MM.1S (cell line): ENCODE results near the gene RDH16.

ENCODE experiments used
- CTCF ChIP-seq: fragments of 300-600 bp; sonication (generic); IDR thresholded peaks from 2 replicates; pipeline ENCODE4 v1.5.1; 2016; ENCODE audit warnings: antibody characterized with exemption, low read length, mixed read lengths
- EZH2 ChIP-seq: fragments of 300-600 bp; sonication (generic); optimal IDR thresholded peaks from 2 replicates; pipeline ENCODE3; 2017; ENCODE audit warnings: low read depth, mild to moderate bottlenecking, antibody characterized with exemption, low read length, mixed read lengths

- TF ChIP-seq CTCF (no peak), EZH2 (no peak)
Observed at GRCh38 chr12:56943878-56944277, 13.5 kb downstream of the RDH16 start.
